ENCODE results near the gene ITGAD. TPM values are rescaled to one million over a fixed set of nuclear protein-coding genes. Genes with fewer than 3 reads are reported as not detected.

ITGAD gene
- total and polyA plus RNA-seq, 2 of the 13 experiments (the other 11 are each of a cell fraction or from before 2014, with no cell fraction given), result not detected

- intact Hi-C loops (cut with micrococcal nuclease; ENCODE audit: unreplicated experiment), result no loop called here
- no peak for ATAC-seq
These were observed 30.7 kb downstream of the ITGAD start for GRCh38 chr16:31423801-31424200.

More at GRCh38 chr16:31423801-31424200, 30.7 kb downstream of the ITGAD start:
- TF ChIP-seq ZNF3 (CRISPR knock-in tag; IDR thresholded peaks at IDR 0.05), result no peak
- no peak for TF ChIP-seq ZNF10 (CRISPR knock-in tag; IDR thresholded peaks at IDR 0.05; ENCODE audit: borderline replicate concordance, low read depth)
- no peak for TF ChIP-seq ZNF296 (CRISPR knock-in tag; conservative IDR thresholded peaks at IDR 0.05)
- TF ChIP-seq NFYC (CRISPR knock-in tag; IDR thresholded peaks at IDR 0.05), result no peak
- no peak for TF ChIP-seq KLF15 (CRISPR knock-in tag; IDR thresholded peaks at IDR 0.05; ENCODE audit: borderline replicate concordance)
- no peak for TF ChIP-seq ZNF790 (CRISPR knock-in tag; IDR thresholded peaks at IDR 0.05; ENCODE audit: borderline replicate concordance)
- no peak for TF ChIP-seq AGO1 (IDR thresholded peaks at IDR 0.05; ENCODE audit: low read depth, low read length, poor library complexity, severe bottlenecking)
- TF ChIP-seq ZFYVE20 (CRISPR knock-in tag; IDR thresholded peaks at IDR 0.05; ENCODE audit: borderline replicate concordance, low read depth), result no peak
- no peak for TF ChIP-seq THAP7 (CRISPR knock-in tag; IDR thresholded peaks at IDR 0.05)
- no peak for TF ChIP-seq ZNF441 (CRISPR knock-in tag; IDR thresholded peaks at IDR 0.05; ENCODE audit: borderline replicate concordance)
- TF ChIP-seq ZSCAN20 (CRISPR knock-in tag; IDR thresholded peaks at IDR 0.05; ENCODE audit: borderline replicate concordance), result no peak
- no peak for TF ChIP-seq MLX (CRISPR knock-in tag; IDR thresholded peaks at IDR 0.05)
- no peak for TF ChIP-seq YY1 (IDR thresholded peaks at IDR 0.05; ENCODE audit: insufficient read depth, insufficient replicate concordance, low read depth, low read length)
- FAIRE-seq (no peak), DNase-seq (ENCODE audit: low spot score) (no peak)
- no peaks in the 10 kb centered on the region for H4K20me1 ChIP-seq (ENCODE audit: insufficient read depth, low read length)
- 46% methylated on average over 11 of the region's 12 CpGs for WGBS (ENCODE audit: low lambda C conversion rate)
- H3K79me2 ChIP-seq (ENCODE audit: insufficient read depth, low read length), result no peaks in the 10 kb centered on the region
- H3K4me3 ChIP-seq (replicated peaks in 1 of 3; ENCODE audit: insufficient read depth in 1 of 3, low read depth in 2 of 3, low read length in 3 of 3), result no peak overlapping the region
- ChIA-PET CTCF (ENCODE audit: low intra/inter-chr PET ratio, low total read pairs) (no interaction called here), POLR2A (no interaction called here)
- H3K9ac ChIP-seq (ENCODE audit: insufficient read depth, low read depth, low read length), result no peak overlapping the region
- H2AFZ ChIP-seq (ENCODE audit: low read length), result no peak overlapping the region
- H3K27ac ChIP-seq (ENCODE audit: extremely low read length, insufficient read depth, low read length), result no peak overlapping the region
- no peaks in the 10 kb centered on the region for H3K9me3 ChIP-seq (ENCODE audit: low read length)
- H3K4me1 ChIP-seq (ENCODE audit: insufficient read depth, low read length), result no peaks in the 10 kb centered on the region
- H3K4me2 ChIP-seq (ENCODE audit: low read depth, low read length), result no peak overlapping the region
- BruUV-seq (replicated peaks), result no TSS peak
- in situ Hi-C loops (cut with HindIII; ENCODE audit: extremely low pct_ligation_motif_present, low pct_unique_long_range_greater_than_20kb), result no loop called here
- H3K36me3 ChIP-seq (replicated peaks in 1 of 2; ENCODE audit: control insufficient read depth in 1 of 2, insufficient read depth in 2 of 2, low read length in 2 of 2), result no peaks in the 10 kb centered on the region
- H3K27me3 ChIP-seq (ENCODE audit: control insufficient read depth in 1 of 2, insufficient read depth in 2 of 2, low read length in 2 of 2), result peaks cover 0 to 17% of the 10 kb centered on the region in 2 experiments; a peak in 4 of 5 replicates

Measured in HepG2 (cell line).